GOT3 (cell line): Measurements from ENCODE around the gene IL22RA2.
"Not testable (repeated sequence)": the region's sequence is repeated elsewhere in the genome, so short reads cannot be mapped to it uniquely, and the experiment has no call there.

Source experiments
- DNase-seq: peaks from one replicate; lab custom pipeline; 2025; ENCODE audit warnings: mixed read lengths; lab: John Stamatoyannopoulos, UW

The IL22RA2 gene

GRCh38 chr6:137173501-137173900 lies at the start of gene IL22RA2:
Gene IL22RA2 (minus strand): TSS chr6:137173644. CDS start chr6:137161749, 11,895 bp downstream.
- no peak for DNase-seq

GRCh38 chr6:137222381-137222780 lies 48.9 kb upstream of the IL22RA2 start:
- DNase-seq, result no peak

GRCh38 chr6:137219664-137220252 lies 46.3 kb upstream of the IL22RA2 start:
- DNase-seq, result no peak

GRCh38 chr6:137218917-137219663 lies 45.6 kb upstream of the IL22RA2 start, which contains the start of gene IFNGR1:
Gene IFNGR1 (minus strand): TSS chr6:137219385. CDS start chr6:137219327, 58 bp downstream.
- peak; percentile 68 for DNase-seq

- no peak for DNase-seq
Measured at GRCh38 chr6:137218473-137218916, 45.1 kb upstream of the IL22RA2 start.

GRCh38 chr6:137217801-137218472 lies 44.5 kb upstream of the IL22RA2 start:
- DNase-seq, result no peak

GRCh38 chr6:137216875-137217553 lies 43.6 kb upstream of the IL22RA2 start:
- DNase-seq, result no peak

- no peak for DNase-seq
Measured at GRCh38 chr6:137216106-137216505, 42.7 kb upstream of the IL22RA2 start.

GRCh38 chr6:137215630-137216029 lies 42.2 kb upstream of the IL22RA2 start:
- DNase-seq, result not testable (repeated sequence)

GRCh38 chr6:137214931-137215330 lies 41.5 kb upstream of the IL22RA2 start:
- no peak for DNase-seq

- no peak for DNase-seq
Measured at GRCh38 chr6:137213813-137214212, 40.4 kb upstream of the IL22RA2 start.

- DNase-seq, result no peak
Measured at GRCh38 chr6:137213331-137213740, 39.9 kb upstream of the IL22RA2 start.

- DNase-seq, result no peak
Measured at GRCh38 chr6:137211910-137212309, 38.5 kb upstream of the IL22RA2 start.

GRCh38 chr6:137210903-137211302 lies 37.5 kb upstream of the IL22RA2 start:
- no peak for DNase-seq

GRCh38 chr6:137208279-137208678 lies 34.8 kb upstream of the IL22RA2 start:
- no peak for DNase-seq

- not testable (repeated sequence) for DNase-seq
Measured at GRCh38 chr6:137207457-137207856, 34.0 kb upstream of the IL22RA2 start.

- DNase-seq, result no peak
Measured at GRCh38 chr6:137206577-137206976, 33.1 kb upstream of the IL22RA2 start.

- DNase-seq, result no peak
Measured at GRCh38 chr6:137203256-137203655, 29.8 kb upstream of the IL22RA2 start.

GRCh38 chr6:137202078-137202477 lies 28.6 kb upstream of the IL22RA2 start:
- DNase-seq, result no peak

- no peak for DNase-seq
Measured at GRCh38 chr6:137201006-137201405, 27.6 kb upstream of the IL22RA2 start.

- no peak for DNase-seq
Measured at GRCh38 chr6:137200288-137200687, 26.8 kb upstream of the IL22RA2 start.
